GM19193 (cell line): Measurements from ENCODE around the gene TP53I13.
A peak's percentile ranks its signal among the peaks of the same experiment; 100 is the strongest.

ENCODE experiments used
- POLR2A ChIP-seq: IDR thresholded peaks from 4 replicates; pipeline ENCODE4 v1.6.1; 2011; ENCODE audit not compliant: insufficient read depth, insufficient read length; ENCODE audit errors: extremely low read depth

TP53I13 gene

GRCh38 chr17:29568331-29569244, at the start of gene TP53I13:
Gene TP53I13 (plus strand): TSS chr17:29568701. CDS start chr17:29568759, 58 bp downstream.
- peak; percentile 78 for TF ChIP-seq POLR2A

GRCh38 chr17:29524692-29525091, 43.8 kb upstream of the TP53I13 start:
- TF ChIP-seq POLR2A: no peak

GRCh38 chr17:29526322-29526721, 42.2 kb upstream of the TP53I13 start:
- TF ChIP-seq POLR2A: no peak

GRCh38 chr17:29533976-29534375, 34.5 kb upstream of the TP53I13 start:
- TF ChIP-seq POLR2A: no peak

GRCh38 chr17:29544066-29544465, 24.4 kb upstream of the TP53I13 start:
- no peak for TF ChIP-seq POLR2A

GRCh38 chr17:29546085-29546484, 22.4 kb upstream of the TP53I13 start:
- TF ChIP-seq POLR2A: no peak

- no peak for TF ChIP-seq POLR2A
These were observed 21.7 kb upstream of the TP53I13 start for GRCh38 chr17:29546830-29547229.

- TF ChIP-seq POLR2A: no peak
These were observed 19.2 kb upstream of the TP53I13 start for GRCh38 chr17:29549177-29549923.

GRCh38 chr17:29555840-29556239, 12.7 kb upstream of the TP53I13 start:
- no peak for TF ChIP-seq POLR2A

GRCh38 chr17:29557085-29557738, 11.3 kb upstream of the TP53I13 start:
- TF ChIP-seq POLR2A: no peak

- no peak for TF ChIP-seq POLR2A
These were observed 10.8 kb upstream of the TP53I13 start for GRCh38 chr17:29557739-29558116.

- no peak for TF ChIP-seq POLR2A
These were observed 8.9 kb upstream of the TP53I13 start for GRCh38 chr17:29559640-29560039.

GRCh38 chr17:29560316-29560715, 8.2 kb upstream of the TP53I13 start:
- no peak for TF ChIP-seq POLR2A

GRCh38 chr17:29561554-29562517, 6.7 kb upstream of the TP53I13 start:
- TF ChIP-seq POLR2A: no peak
